Daoy (cell line): ENCODE data around the gene CELA2A. TPM values are rescaled to one million over a fixed set of nuclear protein-coding genes. Genes with fewer than 3 reads are reported as not detected.
"Not testable (repeated sequence)": the region's sequence is repeated elsewhere in the genome, so short reads cannot be mapped to it uniquely, and the experiment has no call there.

Experiments used
- DNase-seq: peaks from one replicate; pipeline ENCODE4 v3.0.0-alpha.2; 2015; ENCODE audit warnings: low read depth
- total RNA-seq: library from RNA; depleted of rRNA; stranded (reverse); fragments of >200 nt; shearing (Covaris generic); gene quantifications from 2 replicates; pipeline ENCODE4 v1.2.3, GENCODE V29; 2014

The CELA2A gene
- total RNA-seq, 1 experiment from 2014 or later: not detected

DNA sequence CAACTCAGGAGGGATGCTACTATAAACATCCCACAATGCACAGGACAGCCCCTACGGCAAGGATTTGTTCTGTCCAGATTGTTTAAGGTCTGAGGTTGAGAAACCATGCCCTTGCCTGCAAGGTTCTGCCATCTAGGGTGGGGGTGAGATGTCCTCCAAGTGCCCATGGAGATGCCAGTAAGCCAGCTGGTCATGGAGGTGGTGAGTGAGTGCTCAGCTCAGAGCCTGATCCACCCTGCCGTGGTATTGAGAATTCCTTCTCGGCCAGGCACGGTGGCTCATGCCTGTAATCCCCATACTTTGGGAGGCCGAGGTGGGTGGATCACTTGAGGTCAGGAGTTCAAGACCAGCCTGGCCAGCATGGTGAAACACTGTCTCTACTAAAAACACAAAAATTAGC, 31.6 kb upstream of the CELA2A start:
- DNase-seq: no peak

DNA sequence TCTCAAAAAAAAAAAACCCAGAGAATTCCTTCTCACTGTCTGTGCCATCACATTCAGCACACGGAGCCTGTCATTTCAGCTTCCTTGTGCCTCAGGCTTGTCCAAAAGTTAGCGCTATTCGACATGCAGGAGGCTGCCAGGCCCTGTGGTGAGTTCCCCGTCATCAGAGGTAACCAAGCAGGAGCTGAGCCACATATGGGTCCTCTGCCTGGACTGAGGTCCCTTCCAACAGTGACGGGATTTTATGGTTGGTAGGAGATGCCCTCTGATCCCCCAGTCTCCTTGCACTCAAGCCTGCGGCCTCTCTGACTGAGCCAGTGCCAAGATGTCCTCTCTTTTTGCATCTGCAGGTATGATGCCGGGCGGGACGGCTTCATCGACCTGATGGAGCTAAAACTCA, 31.0 kb upstream of the CELA2A start:
- DNase-seq: no peak

DNA sequence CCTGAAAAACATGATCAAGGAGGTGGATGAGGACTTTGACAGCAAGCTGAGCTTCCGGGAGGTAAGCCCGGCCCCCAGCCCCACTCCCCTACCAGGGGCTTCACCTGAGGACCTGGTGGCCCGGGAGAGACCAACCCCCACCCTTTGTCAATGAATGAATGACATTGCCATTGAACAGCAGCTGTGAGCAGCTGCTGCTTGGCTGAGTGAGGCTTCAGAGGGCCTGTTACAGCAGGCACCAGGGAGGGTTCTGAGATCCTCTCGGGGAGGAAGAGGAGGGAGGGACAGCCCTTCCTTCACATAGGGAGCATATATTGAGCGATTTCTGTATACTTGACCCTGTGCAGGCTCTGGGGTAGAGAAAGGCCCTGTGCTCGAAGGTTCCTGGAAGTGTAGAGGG, 30.6 kb upstream of the CELA2A start:
- DNase-seq: no peak

DNA sequence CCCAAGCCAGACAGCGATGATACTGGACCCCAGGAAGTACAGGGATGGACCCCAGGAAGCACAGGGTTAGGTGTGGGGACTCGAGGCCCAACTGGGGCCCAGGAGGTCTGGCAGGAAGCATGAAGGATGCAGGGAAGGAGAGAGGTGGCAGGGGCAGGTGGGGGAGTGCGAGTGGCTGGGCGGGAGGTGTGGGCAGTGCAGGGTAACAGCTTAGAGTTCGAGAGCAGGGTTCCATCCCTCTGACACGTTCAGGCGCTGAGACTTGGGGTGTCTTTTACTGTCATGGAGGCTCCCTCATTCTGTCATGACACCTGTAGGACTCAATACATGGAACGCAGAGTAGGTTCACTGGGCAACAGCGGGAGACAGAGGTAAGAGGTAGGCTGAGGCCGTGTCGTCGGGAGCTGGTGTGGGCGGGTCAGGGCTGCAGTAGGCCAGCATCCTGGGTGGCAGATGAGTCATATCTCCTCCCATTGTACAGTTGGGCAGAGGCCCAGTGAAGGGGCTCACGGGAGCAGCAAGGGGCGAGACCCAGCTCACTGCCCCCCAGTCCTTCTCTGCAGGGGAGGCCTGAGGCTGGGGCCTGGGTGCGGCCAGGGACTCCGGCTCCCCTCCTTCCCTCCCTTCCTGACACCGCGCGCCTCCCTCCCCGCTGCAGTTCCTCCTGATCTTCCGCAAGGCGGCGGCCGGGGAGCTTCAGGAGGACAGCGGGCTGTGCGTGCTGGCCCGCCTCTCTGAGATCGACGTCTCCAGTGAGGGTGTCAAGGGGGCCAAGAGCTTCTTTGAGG, 29.8 kb upstream of the CELA2A start:
- DNase-seq: peak; percentile 73

DNA sequence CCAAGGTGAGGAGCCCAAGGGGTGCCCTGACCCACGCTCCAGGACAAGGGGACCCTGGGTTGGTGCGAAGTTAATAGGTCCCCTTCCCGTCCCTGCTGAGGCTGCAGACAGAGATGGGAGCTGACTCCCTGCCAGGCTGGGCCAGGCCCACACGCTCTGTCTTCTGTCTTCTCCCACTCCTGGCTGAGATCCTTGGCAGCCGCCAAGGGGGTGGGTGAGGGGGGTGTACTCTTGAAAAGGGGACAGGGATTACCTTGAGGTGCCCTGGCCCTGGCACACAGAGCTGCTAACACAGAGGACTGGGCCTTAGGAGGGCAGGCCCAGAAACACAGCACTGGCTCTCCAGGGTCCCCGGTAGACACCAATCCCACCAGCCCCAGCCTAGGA, 29.3 kb upstream of the CELA2A start:
- DNase-seq: no peak

DNA sequence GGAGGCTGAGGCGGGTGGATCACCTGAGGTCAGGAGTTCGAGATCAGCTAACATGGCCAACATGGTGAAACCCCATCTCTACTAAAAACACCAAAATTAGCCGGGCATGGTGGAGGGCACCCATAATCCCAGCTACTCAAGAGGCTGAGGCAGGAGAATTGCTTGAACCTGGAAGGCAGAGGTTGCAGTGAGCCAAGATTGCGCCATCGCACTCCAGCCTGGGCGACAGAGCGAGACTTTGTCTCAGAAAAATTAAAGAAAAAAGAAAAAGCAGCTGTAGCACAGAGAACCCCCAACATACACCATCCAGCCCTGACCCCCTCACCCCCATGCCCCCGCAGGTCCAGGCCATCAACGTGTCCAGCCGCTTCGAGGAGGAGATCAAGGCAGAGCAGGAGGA, 28.3 kb upstream of the CELA2A start:
- not testable (repeated sequence) for DNase-seq

DNA sequence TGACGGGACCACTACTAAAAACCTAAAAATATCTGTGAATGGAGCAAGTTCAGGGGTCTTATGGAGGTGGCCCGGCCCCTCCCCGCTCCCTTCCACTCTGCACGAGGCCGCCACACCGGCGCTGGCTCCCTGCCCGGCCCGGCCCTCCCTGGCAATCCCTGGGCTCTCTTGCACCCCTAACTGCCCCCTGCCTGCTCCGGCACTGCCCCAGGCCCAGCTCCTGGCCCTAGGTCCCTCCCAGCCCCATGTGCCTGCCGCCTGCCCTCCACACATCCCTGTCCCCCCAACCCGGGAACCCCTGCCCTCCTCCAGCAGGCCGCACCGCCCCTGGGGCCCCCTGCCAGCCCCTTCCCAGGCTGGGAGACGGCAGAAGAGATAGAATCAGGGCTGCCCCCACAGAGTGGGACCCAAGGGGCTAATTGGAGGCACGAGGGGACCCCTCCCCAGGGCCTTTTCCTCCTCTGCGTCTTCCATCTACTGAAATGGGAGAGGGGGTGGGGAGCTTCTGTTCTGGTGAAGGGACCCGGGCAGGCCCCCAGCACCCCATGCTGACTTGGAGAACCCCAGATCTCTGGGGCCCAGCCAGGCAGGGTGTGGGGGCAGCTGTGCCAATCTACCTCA, 27.6 kb upstream of the CELA2A start:
- no peak for DNase-seq

DNA sequence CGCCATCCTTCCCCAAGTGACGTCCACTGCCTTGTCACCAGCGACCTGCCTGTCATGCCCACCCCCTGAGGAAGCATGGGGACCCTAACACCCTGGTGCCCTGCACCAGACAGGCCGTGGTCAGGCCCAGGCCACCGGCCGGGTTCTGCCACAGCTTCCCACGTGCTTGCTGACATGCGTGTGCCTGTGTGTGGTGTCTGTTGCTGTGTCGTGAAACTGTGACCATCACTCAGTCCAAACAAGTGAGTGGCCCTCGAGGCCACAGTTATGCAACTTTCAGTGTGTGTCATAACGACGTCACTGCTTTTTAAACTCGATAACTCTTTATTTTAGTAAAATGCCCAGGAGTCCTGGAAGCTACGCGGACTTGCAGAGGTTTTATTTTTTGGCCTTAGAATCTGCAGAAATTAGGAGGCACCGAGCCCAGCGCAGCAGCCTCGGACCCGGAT, 26.8 kb upstream of the CELA2A start:
- DNase-seq: no peak

DNA sequence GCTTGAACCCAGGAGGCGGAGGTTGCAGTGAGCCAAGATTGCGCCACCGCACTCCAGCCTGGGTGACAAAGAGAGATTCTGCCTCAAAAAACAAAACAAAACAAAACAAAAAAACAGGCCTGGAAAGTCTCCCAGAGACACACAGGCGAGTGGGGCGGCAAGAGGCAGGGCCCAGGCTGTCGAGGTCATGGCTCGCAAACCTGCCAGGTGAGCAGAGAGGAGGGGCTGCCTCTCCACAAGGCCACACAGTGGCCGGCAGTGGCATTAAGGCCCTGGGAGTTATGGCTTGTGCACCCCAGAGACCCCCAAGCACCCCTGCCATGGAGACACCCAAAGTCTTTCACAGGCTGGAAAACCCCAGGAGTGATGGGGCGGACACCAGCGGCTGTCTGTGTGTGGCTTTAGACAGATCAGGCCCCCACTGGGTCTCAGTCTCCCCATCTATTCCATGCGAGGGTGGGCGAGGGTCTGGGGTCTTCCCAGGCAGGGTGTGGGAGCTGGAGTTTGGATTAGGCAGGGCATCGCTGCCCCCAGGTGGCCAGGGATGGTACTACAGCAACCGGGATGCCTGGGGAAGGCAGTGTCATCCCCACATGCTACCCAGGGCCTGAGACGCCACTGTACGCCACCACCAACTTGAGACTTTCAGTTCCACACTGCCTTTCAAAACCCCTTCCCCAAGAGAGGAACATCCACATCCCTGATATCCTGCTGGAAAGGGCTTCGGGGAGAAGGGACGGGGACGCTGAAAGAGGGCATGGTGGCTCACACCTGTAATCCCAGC, 25.6 kb upstream of the CELA2A start:
- DNase-seq: peak; percentile 66

DNA sequence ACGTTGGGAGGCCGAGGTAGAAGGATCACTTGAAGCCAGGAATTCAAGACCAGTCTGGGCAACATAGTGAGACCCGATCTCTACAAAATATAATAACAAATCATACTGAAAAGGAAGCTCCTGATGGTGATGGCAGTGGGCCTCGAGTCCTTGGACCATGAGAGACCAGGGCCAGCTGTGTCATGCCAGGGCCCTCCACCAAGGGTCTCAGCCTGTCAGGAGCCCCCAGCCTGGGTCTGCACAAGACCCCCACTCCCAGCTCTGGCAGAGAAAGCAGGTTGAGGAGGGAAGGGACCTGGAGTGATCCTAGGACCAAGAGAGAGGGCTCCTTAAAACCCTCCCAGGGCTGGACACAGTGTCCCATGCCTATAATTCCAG, 25.0 kb upstream of the CELA2A start:
- no peak for DNase-seq

DNA sequence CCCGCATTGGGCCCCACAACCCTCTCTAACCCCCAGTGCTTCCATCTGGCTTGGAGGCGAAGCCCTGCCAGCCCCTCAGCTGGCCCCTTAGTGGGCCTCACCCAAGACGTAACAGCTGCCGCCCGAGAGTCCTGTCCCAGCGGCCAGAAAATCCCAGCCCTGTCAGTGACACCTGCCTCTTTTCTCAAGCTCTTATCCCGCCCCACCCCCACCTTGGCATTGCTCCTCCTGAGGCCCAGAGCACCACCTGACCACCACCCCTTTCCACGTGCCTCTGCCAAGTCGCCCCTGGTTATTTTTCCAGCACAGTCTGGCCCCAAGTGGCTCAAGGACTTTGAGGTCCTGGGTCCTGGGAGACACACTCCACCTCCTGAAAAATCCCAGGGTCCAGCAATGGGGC, 24.2 kb upstream of the CELA2A start:
- DNase-seq: no peak

DNA sequence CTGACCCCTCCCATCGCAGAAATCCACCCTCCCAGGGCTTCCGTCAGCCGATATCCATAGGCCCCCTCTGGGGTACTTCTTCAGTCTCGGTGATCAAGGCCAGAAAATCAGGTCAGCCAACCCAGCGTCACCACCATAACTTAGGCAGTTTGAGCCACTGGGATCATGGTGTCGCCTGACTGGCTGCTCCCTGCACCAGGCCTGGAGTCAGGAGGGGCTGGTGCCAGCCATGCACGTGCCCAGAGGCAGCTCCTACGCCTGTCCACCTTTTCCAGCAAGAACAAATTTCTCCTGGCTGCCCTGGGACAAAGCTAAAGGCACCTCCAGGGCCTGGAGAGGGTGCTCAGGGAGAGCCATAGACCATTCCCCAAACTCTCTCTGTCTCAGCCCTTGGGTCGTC, 23.1 kb upstream of the CELA2A start:
- DNase-seq: no peak

DNA sequence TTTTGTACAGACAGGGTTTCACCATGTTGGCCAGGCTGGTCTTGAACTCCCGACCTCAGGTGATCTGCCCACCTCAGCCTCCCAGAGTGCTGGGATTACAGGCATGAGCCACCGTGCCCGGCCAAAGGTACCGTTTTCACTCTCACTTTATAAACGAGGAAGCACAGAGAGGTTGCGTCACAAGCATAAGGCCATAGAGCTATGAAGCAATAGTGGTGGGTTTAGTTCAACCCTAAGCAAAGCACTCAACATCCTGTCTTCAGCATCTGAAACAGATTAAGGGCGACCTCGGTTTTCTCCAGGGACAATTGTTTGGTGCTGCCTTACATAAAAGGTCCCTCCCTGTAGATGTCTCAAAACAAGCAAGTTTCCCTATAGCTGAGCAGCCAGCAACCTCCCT, 21.8 kb upstream of the CELA2A start:
- DNase-seq: not testable (repeated sequence)

DNA sequence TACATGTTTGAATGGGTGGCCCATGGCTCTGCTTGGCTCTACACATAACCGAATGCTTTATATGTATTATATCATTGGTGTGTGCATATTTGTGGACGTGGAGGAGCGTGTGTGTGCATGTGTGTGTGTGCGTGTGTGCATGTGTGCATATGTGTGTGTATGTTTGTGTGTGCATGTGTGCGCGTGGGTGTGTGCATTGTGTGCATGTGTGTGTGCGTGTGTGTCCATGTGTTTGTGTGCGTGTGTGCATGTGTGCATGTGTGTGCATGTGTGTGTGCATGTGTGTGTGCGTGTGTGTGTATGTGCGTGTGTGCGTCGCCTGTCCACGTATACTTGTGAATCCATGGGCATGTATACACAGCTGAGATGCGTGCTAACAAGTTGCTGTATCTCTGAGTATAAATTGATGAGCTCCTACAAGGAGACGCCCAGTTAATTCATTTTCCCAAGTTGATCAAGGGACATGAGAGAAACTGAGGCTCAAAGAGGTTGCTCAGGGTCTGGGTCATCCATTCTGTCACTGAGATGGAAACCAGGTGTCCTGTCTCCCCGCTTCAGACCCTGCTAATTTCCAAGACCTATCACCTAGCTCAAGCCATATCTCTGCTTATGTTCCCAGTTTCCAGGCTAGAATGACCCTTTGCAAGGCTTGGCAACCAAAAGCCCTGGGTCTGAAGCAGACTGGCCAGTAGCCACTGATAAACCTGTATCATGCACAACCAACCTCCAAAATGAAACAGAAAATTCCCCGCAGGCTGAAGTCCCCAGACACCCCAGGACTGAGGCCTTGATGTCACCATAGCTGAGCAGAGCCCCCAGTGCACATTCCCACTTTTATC, 21.1 kb upstream of the CELA2A start:
- DNase-seq: no peak

DNA sequence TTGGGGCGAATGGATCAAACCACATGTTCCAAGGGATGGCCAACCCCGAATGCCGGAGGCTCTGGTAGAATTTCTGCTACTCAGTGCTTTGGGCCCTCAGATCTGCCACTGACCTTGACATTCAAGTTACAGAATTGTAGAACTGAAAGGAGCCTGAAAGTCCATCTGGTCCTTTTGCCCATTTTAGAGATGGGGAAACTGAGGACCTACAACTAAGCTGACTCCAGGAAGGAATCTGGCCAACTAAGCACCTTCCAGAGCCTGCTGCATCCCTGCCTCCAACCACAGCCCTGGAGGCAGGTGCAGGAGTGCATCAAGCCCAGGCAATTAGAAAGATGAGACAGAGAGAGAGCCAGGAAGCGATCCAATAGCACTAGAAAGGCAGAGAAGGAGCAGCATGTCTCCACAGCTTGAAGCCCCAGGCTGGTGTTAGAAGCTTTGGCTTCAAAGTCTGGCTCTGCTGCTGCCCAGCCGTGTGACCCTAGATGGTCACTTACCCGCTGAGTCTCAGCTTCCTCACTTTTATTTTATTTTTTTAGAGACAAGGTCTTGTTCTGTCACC, 19.6 kb upstream of the CELA2A start:
- DNase-seq: no peak

DNA sequence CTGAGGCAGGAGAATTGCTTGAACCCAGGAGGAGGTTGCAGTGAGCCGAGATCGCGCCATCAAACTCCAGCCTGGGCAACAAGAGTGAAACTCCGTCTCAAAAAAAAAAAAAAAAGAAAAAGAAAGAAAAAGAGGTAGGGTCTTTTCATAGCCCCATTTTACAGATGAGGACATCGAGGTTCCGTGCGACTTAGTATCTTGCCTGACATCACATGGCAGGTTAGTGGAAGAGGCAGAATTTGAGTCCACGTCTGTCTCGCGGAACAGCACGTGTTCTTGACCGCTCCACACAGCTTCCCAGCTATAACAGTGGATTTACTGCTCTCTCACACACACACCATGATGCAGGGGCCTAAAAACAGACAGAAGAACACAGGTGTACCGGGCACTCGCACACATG, 17.2 kb upstream of the CELA2A start:
- no peak for DNase-seq

DNA sequence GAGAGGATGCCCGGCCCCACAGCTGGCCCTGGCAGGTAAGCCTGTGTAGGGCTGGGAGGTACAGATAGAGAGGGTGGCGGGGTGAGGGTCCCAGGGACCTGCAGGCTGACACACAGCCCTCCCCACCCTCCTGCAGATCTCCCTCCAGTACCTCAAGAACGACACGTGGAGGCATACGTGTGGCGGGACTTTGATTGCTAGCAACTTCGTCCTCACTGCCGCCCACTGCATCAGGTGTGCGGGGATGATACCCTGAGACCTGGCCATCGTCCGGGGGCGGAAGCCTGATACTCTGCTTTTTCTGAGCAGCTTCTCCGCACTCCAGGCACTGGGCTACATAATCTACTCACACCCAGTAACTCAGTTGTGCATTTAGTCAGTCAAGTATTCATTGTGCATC, 16.2 kb upstream of the CELA2A start:
- DNase-seq: no peak

DNA sequence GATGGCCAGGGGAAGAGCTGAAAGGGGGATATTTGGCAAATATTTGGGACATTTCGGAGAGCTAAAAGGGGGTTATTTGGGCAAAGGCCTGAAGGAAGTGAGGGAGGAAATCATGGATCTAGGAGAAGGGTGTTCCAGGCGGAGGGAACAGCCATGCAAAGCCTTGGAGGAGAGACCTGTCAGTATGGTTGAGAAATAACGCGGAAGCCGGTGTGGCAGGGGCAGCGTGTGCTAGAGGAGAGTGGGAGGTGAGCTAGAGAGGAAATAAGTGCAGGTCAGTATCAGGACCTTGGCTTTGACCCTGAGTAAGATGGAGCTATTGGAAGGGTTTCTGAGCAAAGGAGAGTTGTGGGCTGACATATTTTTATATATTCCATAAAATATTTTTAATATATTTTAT, 15.3 kb upstream of the CELA2A start:
- no peak for DNase-seq

DNA sequence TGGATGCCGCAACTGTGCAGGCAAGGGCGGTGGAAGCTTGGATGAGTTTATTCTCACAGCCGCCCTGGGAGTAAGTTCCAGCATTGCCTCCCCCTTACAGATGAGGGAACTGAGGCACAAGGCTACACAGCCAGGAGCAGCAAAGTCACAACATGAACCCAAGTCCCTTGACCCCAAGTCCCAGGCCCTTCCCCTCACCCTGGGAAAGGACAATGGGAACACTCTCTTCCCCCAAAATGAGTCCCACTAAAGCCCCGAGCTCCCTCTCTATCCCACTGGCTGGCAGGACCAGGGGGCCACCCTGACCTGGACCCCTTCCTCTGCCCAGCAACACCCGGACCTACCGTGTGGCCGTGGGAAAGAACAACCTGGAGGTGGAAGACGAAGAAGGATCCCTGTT, 14.4 kb upstream of the CELA2A start:
- no peak for DNase-seq

DNA sequence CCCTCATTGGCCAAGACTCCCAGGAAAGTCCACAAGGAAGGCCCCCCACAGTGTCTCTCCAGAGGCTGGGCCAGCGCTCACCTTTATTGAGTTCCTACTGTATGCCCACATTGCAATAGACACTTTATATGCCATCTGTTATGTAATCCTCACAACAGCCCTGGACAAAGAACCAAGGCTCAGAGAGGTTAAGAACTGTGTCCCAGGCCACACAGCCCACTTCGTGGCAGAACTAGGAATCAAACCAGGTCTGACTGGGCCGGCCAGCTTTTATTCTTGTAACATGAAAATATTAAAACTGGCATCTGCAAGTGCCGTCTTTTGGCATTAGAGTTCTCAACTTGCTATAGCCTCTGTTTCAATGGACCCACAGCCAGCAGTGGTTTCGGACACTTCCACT, 13.8 kb upstream of the CELA2A start:
- DNase-seq: no peak

DNA sequence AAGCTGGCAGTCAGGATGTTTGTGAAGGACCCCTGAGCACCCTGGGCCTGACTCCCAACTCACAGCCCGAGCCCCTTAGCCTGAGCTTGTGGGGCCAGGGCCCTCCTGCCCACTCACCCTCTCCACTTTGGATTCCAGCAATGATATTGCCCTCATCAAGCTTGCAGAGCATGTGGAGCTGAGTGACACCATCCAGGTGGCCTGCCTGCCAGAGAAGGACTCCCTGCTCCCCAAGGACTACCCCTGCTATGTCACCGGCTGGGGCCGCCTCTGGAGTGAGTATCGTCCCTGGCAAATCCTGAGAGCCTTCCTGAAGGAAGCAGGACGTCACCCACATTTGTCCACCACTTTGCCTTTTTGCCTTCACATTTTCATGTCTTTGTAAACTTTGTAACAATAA, 13.3 kb upstream of the CELA2A start:
- no peak for DNase-seq
